C4-2B (cell line): ENCODE data around the gene PLCB3.

Source experiments
- CTCF ChIP-seq: fragments of 450-650 bp; conservative IDR thresholded peaks from 2 replicates; pipeline ENCODE4 v1.5.1; 2017; ENCODE audit warnings: mild to moderate bottlenecking
- ZFX ChIP-seq: fragments of 450-650 bp; IDR thresholded peaks from 2 replicates; pipeline ENCODE4 v1.6.1; 2017

GRCh38 chr11:64258356-64258755 is 7.0 kb downstream of the PLCB3 start:
- TF ChIP-seq CTCF (no peak), ZFX (no peak)
